GM18907 (cell line): ENCODE data around the gene H3-3A.
"Not testable (repeated sequence)": the region's sequence is repeated elsewhere in the genome, so short reads cannot be mapped to it uniquely, and the experiment has no call there.

ENCODE experiments used
- ATAC-seq: cut with Tn5 transposase; IDR thresholded peaks from one replicate; pipeline ENCODE4 v1.9.1; 2021; ENCODE audit warnings: mild to moderate bottlenecking, moderate library complexity; ENCODE audit not compliant: unreplicated experiment

Gene H3-3A

GRCh38 chr1:226083302-226084101 is 21.0 kb downstream of the H3-3A start:
- ATAC-seq = peak; percentile 92

DNA sequence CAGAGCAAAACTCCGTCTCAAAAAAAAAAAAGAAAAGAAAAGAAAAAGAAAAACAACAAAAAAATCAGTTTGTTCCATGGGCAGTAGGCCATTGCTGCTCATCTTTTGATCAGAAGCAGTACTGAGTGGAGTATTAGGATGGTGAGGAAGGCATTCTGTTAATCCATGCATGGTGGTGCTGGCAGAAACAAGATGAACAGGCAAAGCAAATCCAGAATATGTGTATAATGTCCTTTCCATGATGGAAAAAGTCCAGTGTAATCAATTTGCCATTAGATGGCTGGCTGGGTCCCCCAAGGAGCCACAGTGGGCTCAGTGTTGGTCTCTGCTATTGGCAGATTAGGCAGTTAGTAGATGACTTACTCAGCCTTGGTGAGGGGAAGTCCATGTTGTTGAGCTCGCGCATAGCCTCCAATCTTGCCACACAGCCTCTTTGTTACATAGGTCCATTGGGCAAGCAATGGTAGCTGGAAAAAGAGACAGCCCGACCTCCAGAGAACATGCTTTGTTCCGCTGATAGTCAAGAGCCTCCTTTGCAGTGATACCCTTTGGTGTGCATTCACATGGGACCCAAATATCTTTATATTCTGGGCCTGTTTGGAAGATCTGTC is 23.3 kb downstream of the H3-3A start:
- no peak for ATAC-seq

DNA sequence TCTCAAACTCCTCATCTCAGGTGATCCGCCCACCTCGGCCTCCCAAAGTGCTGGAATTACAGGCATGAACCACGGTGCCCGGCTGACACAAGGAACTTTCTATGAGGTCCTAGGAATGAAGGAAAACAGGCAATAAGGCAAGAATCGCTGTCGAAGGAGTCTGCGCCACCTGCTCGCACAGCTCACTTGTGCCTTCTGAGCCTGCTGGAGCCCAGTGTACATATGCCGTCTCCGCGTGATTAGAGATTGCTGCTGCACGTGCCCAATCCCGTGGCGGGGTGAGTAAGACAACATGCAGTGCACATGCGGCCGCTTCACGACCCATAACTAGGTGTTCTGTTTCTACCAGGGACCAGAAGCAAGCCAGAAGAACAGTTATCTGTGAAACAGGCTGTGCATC is 24.3 kb downstream of the H3-3A start:
- no peak for ATAC-seq

DNA sequence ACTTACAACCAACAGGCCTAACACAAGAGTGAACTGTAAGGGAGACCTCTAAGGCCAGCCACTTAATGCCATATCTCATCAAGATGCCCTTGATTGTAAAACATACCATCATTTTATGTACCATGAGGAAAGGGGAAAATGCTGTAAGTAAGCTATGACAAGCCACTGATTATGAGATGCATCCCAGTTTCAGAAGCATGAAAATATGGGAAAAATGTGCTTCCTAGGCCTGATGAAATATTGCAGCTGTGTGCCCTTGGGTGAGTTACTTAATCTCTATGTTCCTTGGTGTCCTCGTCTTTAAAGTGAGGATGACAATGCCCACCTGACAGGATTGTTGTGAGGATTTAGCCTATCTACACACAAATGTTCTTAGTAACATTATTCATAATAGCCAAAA is 28.9 kb downstream of the H3-3A start:
- ATAC-seq = no peak

- ATAC-seq = not testable (repeated sequence)
Observed at GRCh38 chr1:226092048-226092820, 29.7 kb downstream of the H3-3A start.

DNA sequence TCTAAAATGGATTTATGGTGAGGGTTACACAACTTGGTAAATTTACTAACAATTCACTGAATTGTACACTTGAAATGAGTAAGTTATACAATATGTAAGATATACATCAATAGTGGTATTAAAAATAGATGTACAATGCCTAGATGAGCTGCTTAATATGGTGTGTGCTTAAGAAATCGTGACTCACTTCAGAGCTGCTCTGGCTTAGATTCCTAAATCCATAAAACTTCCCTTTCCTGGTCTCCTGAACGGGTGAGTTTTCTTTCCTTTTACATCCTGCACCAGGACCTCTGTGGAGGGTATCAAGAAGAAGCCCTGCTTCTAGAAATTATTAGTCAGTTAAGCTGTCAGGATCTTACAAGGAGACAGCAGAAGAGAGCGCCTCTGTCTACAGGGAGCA is 30.4 kb downstream of the H3-3A start:
- ATAC-seq = no peak

DNA sequence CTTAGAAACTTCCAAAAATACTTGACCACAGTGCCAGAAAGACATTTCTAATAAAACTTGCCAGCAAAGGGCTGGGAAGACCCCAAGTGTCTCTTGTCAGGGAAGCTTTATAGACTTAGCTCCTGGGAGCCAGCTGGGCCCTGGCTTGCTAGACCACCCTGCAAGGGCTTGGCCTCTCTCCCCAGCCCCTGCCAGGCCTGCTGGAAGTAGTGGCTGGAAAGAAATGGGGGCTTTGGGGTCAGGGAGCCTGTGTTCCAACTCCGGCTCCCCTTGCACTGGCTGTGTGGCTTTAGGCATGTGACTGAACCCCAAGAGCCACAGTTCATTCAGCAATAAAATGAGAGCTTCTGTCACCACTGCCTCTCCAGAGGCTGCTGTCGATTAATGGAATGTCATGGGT is 31.1 kb downstream of the H3-3A start:
- no peak for ATAC-seq

DNA sequence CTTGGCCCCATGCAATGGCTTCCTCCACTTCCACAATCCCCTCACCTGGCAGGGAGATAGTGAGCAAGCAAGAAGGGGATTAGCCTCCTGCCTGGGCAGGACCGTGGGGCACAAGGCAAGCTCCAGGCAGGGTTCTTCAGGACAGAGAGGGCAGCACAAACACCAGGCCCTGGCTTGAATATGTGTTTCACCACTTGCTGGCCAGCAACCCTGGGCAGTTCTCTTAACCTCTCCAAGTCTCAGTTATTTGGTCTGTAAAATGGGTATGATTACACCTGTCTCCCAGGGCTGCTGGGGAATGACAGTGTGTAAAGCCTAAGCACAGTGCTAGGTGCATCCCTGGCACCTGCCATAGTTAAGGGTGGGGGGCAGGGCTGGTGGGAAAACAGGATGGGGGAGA is 31.9 kb downstream of the H3-3A start:
- no peak for ATAC-seq

DNA sequence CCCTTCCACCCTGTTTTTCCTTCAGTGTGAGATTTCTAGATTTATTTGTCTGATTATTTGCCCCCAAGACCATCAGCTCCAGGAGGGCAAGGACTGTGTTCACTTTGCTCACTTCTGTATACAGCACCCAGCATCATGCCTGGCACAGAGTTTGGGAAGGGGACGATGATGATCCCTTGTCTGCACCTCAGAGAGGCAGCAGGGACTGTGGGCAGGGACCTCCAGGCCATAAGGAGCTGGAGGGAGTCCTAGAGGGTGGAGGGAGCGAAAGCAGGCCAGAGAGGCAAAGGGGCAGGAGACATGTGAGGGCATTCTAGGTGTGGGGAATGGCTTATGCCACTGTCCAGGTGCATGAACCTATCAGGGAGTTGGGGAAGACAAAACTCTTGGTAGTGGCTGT is 32.8 kb downstream of the H3-3A start:
- ATAC-seq = no peak

DNA sequence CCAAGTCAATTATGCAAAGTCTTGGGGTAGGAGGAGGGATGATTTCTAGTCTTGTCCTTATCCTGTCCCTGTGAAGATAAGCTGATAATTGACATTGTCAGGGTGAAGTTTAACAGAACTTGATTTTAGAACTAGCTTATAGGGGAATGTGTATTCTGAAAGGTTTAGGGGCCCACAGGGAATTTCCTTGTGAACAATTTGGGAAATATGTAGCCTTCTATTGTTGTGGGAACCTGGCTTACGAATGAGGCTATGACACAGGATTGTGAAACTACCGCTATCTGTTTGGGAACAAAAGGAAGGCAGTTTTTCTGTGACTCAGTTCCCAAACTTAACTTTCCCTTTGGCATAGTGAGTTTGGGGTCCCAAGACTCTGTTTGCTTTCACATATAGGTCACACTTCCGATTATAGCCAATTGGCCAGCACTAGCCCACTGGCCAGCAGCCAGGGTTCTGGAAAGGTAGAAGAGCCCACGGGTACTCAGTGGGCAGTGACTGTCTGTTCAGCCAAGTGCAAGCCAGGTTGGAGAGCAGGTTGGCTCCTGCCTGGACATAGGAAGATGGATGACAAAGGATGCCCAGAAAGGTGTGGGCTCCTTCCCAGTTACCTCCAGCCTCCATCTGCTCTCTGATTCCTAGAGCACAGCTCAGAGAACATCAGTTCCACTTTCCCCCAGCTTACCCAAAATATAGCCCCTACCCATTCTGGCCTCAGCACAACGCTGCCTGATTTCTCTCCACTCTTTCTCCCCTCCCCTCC is 35.5 kb downstream of the H3-3A start:
- no peak for ATAC-seq

DNA sequence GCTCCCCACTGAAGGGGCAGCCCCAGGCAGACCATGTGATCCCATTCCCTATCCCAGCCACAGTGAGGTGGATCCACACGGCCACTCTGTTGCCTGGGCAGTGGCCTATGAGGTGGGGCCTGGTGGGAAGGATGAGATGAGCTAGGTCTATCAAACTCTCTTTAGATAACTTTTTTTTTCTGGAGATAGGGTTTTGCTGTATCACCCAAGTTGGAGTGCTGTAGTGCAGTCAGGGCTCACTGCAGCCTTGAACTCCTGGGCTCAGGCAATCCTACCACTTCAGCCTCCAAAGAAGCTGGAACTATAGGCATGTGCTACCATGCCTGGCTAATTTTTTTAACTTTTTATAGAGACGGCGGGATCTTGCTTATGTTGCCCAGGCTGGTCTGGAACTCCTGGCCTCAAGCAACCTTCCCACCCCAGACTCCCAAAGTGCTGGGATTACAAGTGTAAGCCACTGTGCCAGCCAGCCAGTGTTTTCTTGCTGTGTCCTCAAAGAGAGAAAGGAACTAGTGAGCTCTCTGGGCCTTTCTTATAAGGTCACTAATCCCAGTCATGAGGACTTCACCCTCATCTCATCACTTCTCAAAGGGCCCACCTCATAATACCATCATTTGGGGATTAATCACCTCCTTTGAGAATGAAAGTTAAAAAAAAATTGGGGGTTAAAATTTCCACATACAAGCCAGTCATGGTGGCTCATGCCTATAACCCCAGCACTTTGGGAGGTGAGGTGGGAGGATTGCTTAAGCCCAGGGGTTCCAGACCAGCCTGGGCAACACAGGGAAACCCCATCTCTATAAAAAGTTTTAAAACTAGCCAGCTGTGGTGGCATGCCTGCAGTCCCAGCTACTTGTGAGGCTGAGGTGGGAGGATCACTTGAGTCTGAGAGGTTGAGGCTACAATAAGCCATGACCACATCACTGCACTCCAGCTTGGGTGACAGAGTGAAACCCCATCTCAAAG is 36.6 kb downstream of the H3-3A start:
- ATAC-seq = no peak

- no peak for ATAC-seq
Observed at GRCh38 chr1:226100436-226101391, 38.2 kb downstream of the H3-3A start.

GRCh38 chr1:226104671-226105121 is 42.2 kb downstream of the H3-3A start:
- ATAC-seq = no peak

GRCh38 chr1:226107471-226108460 is 45.2 kb downstream of the H3-3A start:
- no peak for ATAC-seq

GRCh38 chr1:226108935-226109828 is 46.7 kb downstream of the H3-3A start:
- no peak for ATAC-seq

GRCh38 chr1:226109829-226110248 is 47.3 kb downstream of the H3-3A start:
- ATAC-seq = peak; percentile 74
